Measurements from ENCODE around the gene PRSS53. TPM values are rescaled to one million over a fixed set of nuclear protein-coding genes. Genes with fewer than 3 reads are reported as not detected.

Gene PRSS53
- polyA plus RNA-seq, 3 donors: 0.17 to 5.1 TPM; not detected in 1

DNA sequence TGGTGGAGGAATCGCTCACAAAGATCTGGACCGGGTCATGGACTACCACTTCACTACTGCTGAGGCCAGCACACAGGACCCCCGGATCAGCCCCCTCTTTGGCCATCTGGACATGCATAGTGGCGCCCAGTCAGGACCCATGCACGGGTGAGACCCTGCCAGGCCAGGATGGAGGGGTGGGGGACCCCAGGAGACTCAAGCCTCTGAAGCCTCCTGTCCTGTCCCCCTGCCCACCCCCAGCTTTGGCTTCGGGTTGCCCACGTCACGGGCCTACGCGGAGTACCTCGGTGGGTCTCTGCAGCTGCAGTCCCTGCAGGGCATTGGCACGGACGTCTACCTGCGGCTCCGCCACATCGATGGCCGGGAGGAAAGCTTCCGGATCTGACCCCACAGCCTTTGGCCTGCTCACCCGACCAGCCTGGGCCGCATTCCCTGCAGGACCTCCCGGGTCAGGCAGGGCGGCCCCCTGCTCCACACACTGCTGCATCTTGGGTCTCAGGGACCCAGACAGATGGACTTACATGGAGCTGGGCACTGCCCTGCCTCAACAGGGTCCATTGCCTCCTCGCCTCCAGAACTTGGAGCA, 23.2 kb upstream of the PRSS53 start:
- Mint-ChIP-seq H3K4me1 (peaks cover 68% of the 10 kb centered on the region), H3K36me3 (peaks cover 36 to 42% of the 10 kb centered on the region in 2 donors), H3K27me3 (ENCODE audit: low read depth in 3 of 3) (peaks cover 0 to 3% (median 0%) of the 10 kb centered on the region in 3 donors), H3K4me3 (no peak overlapping the region), H3K27ac (peak overlapping the region; percentile 94 to 100 (median 98)), H3K9me3 (peaks cover 0 to 1% (median 0%) of the 10 kb centered on the region in 7 donors)
- TF ChIP-seq, protein P1, sequence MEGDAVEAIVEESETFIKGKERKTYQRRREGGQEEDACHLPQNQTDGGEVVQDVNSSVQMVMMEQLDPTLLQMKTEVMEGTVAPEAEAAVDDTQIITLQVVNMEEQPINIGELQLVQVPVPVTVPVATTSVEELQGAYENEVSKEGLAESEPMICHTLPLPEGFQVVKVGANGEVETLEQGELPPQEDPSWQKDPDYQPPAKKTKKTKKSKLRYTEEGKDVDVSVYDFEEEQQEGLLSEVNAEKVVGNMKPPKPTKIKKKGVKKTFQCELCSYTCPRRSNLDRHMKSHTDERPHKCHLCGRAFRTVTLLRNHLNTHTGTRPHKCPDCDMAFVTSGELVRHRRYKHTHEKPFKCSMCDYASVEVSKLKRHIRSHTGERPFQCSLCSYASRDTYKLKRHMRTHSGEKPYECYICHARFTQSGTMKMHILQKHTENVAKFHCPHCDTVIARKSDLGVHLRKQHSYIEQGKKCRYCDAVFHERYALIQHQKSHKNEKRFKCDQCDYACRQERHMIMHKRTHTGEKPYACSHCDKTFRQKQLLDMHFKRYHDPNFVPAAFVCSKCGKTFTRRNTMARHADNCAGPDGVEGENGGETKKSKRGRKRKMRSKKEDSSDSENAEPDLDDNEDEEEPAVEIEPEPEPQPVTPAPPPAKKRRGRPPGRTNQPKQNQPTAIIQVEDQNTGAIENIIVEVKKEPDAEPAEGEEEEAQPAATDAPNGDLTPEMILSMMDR (IDR thresholded peaks at IDR 0.05): no peak
- H3K4me3 ChIP-seq (replicated peaks in 1 of 3; ENCODE audit: low read depth in 2 of 3, low read length in 3 of 3): peak overlapping the region in 1 of 3 experiments; percentile 61
- H3K27me3 ChIP-seq (ENCODE audit: control insufficient read depth in 2 of 2, insufficient read depth in 2 of 2, low read length in 2 of 2): no peaks in the 10 kb centered on the region
- no peak overlapping the region for H2AFZ ChIP-seq (ENCODE audit: insufficient read depth, low read depth, low read length, poor library complexity, severe bottlenecking)
- peaks cover 34 to 38% of the 10 kb centered on the region in 2 donors for H3K36me3 ChIP-seq (replicated peaks in 1 of 2; ENCODE audit: control insufficient read depth in 1 of 2, insufficient read depth in 2 of 2, low read length in 2 of 2)
- H3K79me2 ChIP-seq (ENCODE audit: insufficient read depth, low read length): peaks cover 55% of the 10 kb centered on the region
- no peak overlapping the region for H3K9ac ChIP-seq (ENCODE audit: insufficient read depth, low read length, poor library complexity, severe bottlenecking)
- peak in 1 of 3 donors; percentile 14 for DNase-seq
- peaks cover 8% of the 10 kb centered on the region for H4K20me1 ChIP-seq (ENCODE audit: insufficient read depth, low read length)
- intact Hi-C loops (cut with micrococcal nuclease): loop anchor here (2.0 to 10.0 kb wide), 4 partner anchors 31 to 763 kb away; partner anchors contain the start of genes FUS (in 1 of the 2) and ZNF267 (in 1 of the 2)
- peaks cover 69 to 84% of the 10 kb centered on the region in 2 donors for H3K4me1 ChIP-seq (ENCODE audit: control insufficient read depth in 1 of 2, insufficient read depth in 2 of 2, low read length in 2 of 2)
- H3K9me3 ChIP-seq (replicated peaks in 1 of 2; ENCODE audit: control insufficient read depth in 1 of 2, insufficient read depth in 1 of 2, low read length in 2 of 2): no peaks in the 10 kb centered on the region
- 97% methylated on average over 22 of the region's 23 CpGs for WGBS (ENCODE audit: insufficient coverage)
- peak overlapping the region; percentile 64 for H3K4me2 ChIP-seq (replicated peaks; ENCODE audit: extremely low read depth, low read length, poor library complexity, severe bottlenecking)
- peak overlapping the region; percentile 89 to 98 for H3K27ac ChIP-seq (ENCODE audit: low read depth in 1 of 2, low read length in 2 of 2)

DNA sequence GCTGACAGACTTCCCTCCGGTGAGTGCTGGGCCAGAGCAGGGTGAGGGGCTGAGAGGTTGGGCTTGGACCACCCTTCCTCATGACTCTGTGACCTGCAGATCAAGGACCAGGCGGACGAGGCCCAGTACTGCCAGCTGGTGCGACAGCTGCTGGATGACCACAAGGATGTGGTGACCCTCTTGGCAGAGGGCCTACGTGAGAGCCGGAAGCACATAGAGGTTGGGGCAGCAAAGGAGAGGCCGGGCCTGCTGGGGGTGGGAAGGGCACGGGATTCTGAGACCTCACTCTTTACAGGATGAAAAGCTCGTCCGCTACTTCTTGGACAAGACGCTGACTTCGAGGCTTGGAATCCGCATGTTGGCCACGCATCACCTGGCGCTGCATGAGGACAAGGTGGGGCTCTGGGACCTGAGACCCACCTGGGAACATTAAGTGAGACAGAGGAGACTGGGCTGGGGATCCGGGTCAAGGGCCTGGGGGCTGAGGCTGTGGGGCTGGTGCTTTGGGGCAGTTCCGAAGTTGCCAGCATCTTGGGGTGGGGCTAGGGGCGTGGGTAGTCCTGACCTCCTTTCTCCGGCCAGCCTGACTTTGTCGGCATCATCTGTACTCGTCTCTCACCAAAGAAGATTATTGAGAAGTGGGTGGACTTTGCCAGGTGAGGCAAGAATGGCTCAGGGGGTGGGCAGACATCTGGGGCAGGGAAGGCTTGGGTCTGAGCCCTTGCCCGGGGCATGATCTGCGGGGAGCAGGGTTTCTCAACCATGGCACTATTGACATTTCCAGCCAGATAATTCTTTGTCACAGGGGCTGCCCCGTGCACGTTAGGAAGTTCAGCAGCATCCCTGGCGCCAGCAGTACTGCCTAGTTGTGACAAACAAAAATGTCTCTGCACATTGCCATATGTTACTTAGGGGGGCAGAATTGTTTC, 21.6 kb upstream of the PRSS53 start:
- Histone ChIP-seq H4K20me1 (ENCODE audit: insufficient read depth, low read length) (peaks cover 8% of the 10 kb centered on the region), H3K4me2 (replicated peaks; ENCODE audit: extremely low read depth, low read length, poor library complexity, severe bottlenecking) (no peak overlapping the region), H2AFZ (ENCODE audit: insufficient read depth, low read depth, low read length, poor library complexity, severe bottlenecking) (no peak overlapping the region), H3K36me3 (replicated peaks in 1 of 2; ENCODE audit: control insufficient read depth in 1 of 2, insufficient read depth in 2 of 2, low read length in 2 of 2) (peaks cover 34 to 38% of the 10 kb centered on the region in 2 donors), H3K4me1 (ENCODE audit: control insufficient read depth in 1 of 2, insufficient read depth in 2 of 2, low read length in 2 of 2) (peaks cover 65 to 79% of the 10 kb centered on the region in 2 donors), H3K79me2 (ENCODE audit: insufficient read depth, low read length) (peaks cover 46% of the 10 kb centered on the region), H3K4me3 (replicated peaks in 1 of 3; ENCODE audit: low read depth in 2 of 3, low read length in 3 of 3) (no peak overlapping the region), H3K27me3 (ENCODE audit: control insufficient read depth in 2 of 2, insufficient read depth in 2 of 2, low read length in 2 of 2) (no peaks in the 10 kb centered on the region), H3K9me3 (replicated peaks in 1 of 2; ENCODE audit: control insufficient read depth in 1 of 2, insufficient read depth in 1 of 2, low read length in 2 of 2) (no peaks in the 10 kb centered on the region), H3K27ac (ENCODE audit: low read depth in 1 of 2, low read length in 2 of 2) (no peak overlapping the region), H3K9ac (ENCODE audit: insufficient read depth, low read length, poor library complexity, severe bottlenecking) (no peak overlapping the region)
- H3K9me3 Mint-ChIP-seq: no peaks in the 10 kb centered on the region
- no peak overlapping the region for H3K4me3 Mint-ChIP-seq
- H3K27ac Mint-ChIP-seq: peak overlapping the region; percentile 35 to 98 (median 69)
- intact Hi-C loops (cut with micrococcal nuclease): loop anchor here (10.0 kb wide), 2 partner anchors 154 to 764 kb away; partner anchors contain the start of gene ZNF267 (in 1 of the 2)
- WGBS (ENCODE audit: insufficient coverage): 91% methylated on average over 19 of the region's 26 CpGs
- TF ChIP-seq, protein P1 (IDR thresholded peaks at IDR 0.05): no peak
- H3K27me3 Mint-ChIP-seq (ENCODE audit: low read depth in 3 of 3): peaks cover 0 to 2% (median 0%) of the 10 kb centered on the region in 3 donors
- H3K4me1 Mint-ChIP-seq: peaks cover 60% of the 10 kb centered on the region
- DNase-seq: peak in 1 of 3 donors; percentile 2
- peaks cover 36 to 40% of the 10 kb centered on the region in 2 donors for H3K36me3 Mint-ChIP-seq

All from CD14-positive monocyte (primary cell).